Activated CD8-positive, alpha-beta memory T cell treated with anti-CD3 and anti-CD28 coated beads, Interleukin-2, amount 50 U/mL, for 1 hour (primary cell): ENCODE measurements around the gene ZNF175.
"Not testable (repeated sequence)": the region's sequence is repeated elsewhere in the genome, so short reads cannot be mapped to it uniquely, and the experiment has no call there.

Experiments
- DNase-seq: peaks from one replicate; pipeline ENCODE4 v3.0.0-alpha.2; 2020; ENCODE audit errors: extremely low read depth

Gene ZNF175

DNA sequence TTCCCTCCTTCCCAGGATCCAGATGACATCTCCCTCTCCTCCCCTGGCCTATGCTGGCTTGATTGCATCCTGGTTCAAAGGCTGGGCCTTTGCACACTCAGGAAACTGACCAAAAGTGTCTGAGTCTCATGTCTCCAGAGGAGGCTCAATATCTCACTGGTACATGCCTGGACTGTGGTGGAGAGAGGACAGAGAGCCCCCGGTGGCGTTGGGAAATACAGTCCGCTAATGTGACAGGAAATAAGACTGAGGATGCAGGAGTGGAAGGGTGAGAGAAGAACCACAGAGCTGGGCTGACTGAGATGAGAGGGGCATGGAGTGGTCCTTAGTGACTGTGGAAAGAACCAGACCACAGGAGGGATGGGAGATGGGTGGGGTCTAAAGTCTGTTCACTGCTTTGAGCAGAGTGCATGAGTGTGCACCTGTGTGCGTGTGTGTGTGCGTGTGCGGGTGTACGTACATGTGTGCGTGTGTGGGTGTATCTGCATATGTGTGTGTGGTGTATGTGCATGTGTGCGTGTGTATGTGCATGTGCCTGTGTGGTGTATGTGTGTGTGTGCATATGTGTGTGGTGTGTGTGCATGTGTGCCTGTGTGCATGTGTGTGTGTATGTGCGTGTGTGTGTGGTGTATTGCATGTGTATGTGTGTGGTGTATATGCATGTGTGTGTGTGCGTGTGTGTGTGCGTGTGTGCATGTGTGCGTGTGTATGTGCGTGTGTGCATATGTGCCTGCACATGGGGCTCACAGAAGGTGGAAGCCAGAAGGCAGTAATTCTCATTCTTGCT is 57.3 kb downstream of the ZNF175 start:
- DNase-seq: no peak

DNA sequence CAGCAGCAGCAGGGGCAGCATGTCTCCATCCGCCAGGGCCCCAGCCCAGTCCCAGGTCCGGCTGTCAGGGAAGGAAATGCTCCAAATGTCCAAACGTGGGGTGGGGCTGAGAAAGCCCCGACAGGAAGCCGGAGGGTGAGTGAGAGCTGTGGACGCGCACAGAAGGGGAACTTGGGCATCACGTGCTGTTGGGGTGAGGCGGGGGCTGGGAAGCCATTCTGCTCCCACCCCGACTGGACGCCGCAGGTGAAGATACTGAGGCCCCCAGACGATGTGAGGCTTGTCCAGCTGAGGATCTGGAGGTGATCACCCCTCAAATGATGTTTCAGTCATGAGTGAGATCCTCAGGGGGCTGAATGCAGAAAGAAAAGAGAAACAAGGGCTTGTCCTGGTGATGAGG is 59.2 kb downstream of the ZNF175 start, which contains the start of gene SIGLEC5:
Gene SIGLEC5, minus strand, starts transcription at position 87 of the 400 bp plus-strand sequence. Its CDS starts 66 bp downstream, at position 21.
- not testable (repeated sequence) for DNase-seq

DNA sequence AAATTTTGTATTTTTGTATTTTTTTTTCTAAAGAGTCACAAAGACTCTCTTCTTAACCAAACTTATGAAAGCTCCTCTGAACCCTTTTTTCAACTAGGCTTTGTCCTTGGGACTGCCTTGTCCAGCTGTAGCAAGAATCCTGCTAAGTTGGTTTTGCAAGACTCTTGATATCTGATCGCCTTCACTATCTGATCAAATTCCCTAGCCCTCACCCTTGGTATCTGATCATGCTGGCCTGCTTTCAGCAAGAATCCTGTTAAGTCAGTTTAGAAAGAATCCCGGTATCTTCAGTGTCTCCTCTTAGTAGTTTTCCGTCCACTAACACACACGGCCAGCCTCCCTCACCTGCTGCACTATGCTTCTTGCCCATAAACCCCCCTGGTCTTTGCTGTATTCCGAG is 61.0 kb downstream of the ZNF175 start:
- no peak for DNase-seq

DNA sequence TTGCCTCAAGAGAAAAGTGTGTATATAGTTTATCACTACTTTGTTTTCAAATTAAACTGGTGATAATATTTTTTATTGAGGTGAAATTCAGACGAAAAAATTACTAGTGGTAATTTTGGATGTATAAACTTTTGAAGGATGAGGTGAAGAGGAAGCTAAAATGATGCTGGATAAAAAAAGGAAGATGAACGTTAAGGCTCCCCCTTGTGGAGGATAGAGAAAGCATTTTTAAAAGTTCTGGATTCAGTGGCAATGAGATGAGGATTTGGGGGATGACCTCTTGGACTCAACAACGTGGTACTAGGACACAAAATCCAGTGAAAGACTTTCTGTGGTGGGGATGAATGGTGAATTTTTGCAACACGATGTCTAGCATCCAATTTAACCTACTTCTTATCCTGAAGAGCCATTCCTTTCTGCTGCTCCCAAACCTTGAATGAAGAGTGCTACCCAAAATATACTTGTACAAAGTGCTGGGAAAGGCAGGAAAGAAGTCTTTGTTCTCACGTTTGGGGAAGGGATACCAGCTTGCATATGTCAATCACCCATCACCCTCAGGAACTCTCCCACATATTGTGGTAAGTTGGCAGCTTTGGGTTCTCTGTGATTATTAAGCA is 66.4 kb downstream of the ZNF175 start:
- DNase-seq: no peak

DNA sequence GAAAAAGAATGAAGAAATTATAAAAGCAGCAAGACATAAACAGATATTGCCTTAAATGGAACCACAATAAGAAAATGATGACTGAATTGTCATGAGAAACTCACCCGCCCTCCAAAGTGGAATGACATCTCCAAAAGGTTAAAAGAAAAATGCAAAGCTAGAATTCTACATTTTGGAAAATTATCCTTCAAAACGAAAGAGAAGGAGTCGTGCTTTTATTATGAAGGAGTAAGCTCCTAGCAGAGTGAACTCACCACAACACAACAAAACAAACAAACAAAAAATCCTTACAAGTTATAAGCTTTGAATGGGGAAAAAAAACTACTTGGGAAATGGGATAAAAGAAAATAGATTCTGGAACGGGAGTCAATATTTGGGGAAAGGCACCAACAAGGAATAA is 68.8 kb downstream of the ZNF175 start:
- DNase-seq: no peak

DNA sequence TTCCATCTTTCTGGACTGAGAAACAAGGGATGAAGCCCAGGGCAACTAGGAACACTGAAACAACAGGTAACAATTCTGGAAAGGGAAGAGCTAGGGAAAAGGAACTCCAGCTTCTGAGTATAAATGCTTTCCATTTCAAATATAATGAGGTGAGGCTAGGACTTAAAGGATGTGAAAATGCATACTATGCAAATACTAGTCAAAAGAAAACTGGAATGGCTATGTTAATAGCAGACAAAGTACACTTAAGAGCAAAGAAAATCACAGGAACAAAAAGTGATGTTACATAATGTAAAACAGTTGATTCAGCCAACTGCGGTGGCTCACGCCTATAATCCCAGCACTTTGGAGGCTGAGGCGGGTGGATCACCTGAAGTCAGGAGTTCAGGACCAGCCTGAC is 69.3 kb downstream of the ZNF175 start:
- no peak for DNase-seq

DNA sequence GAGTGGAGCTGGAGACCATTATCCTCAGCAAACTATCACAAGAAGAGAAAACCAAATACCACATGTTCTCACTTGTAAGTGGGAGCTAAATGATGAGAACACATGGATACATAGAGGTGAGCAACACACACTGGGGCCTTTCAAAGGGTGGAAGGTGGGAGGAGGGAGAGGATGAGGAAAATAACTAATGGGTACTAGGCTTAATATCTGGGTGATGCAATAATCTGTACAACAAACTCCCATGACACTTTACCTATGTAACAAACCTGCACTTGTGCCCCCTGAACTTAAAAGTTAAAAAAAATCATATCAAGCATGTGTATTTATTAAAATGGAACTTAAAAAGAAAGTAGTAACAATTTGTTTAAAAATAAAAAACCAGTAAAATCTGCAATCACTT is 70.6 kb downstream of the ZNF175 start:
- no peak for DNase-seq
